AG09309 (cell line): ENCODE data around the gene TLE1.

Experiments used
- DNase-seq: peaks from one replicate; pipeline ENCODE4 v3.0.0-alpha.2; 2010; ENCODE audit warnings: low read depth
- H3K4me3 ChIP-seq: 2 replicates; pipeline ENCODE4 v1.5.1; 2011; ENCODE audit warnings: mild to moderate bottlenecking, low read depth, low read length, moderate library complexity; ENCODE audit not compliant: control insufficient read depth
- TF ChIP-seq, protein P1 (sequence below): IDR thresholded peaks from 2 replicates; pipeline ENCODE4 v1.5.1; 2011; ENCODE audit warnings: mild to moderate bottlenecking, low read depth, low read length, inconsistent platforms; ENCODE audit not compliant: insufficient read depth, control insufficient read depth; ENCODE audit errors: missing control alignments

TLE1 gene

GRCh38 chr9:81579381-81579780 is 110.0 kb downstream of the TLE1 start:
- TF ChIP-seq, protein P1, sequence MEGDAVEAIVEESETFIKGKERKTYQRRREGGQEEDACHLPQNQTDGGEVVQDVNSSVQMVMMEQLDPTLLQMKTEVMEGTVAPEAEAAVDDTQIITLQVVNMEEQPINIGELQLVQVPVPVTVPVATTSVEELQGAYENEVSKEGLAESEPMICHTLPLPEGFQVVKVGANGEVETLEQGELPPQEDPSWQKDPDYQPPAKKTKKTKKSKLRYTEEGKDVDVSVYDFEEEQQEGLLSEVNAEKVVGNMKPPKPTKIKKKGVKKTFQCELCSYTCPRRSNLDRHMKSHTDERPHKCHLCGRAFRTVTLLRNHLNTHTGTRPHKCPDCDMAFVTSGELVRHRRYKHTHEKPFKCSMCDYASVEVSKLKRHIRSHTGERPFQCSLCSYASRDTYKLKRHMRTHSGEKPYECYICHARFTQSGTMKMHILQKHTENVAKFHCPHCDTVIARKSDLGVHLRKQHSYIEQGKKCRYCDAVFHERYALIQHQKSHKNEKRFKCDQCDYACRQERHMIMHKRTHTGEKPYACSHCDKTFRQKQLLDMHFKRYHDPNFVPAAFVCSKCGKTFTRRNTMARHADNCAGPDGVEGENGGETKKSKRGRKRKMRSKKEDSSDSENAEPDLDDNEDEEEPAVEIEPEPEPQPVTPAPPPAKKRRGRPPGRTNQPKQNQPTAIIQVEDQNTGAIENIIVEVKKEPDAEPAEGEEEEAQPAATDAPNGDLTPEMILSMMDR: no peak
- DNase-seq: no peak
- H3K4me3 ChIP-seq: no peak overlapping the region

- TF ChIP-seq, protein P1: no peak
- DNase-seq: peak; percentile 43
- H3K4me3 ChIP-seq: no peak overlapping the region
Measured at GRCh38 chr9:81578606-81579005, 110.7 kb downstream of the TLE1 start.

- no peak overlapping the region for H3K4me3 ChIP-seq
- TF ChIP-seq, protein P1: no peak
- DNase-seq: no peak
Measured at GRCh38 chr9:81575956-81576355, 113.4 kb downstream of the TLE1 start.

- TF ChIP-seq, protein P1: no peak
- DNase-seq: peak; percentile 20
- H3K4me3 ChIP-seq: no peak overlapping the region
Measured at GRCh38 chr9:81574405-81574804, 114.9 kb downstream of the TLE1 start.

GRCh38 chr9:81573415-81574321 is 115.7 kb downstream of the TLE1 start:
- DNase-seq: no peak
- no peak overlapping the region for H3K4me3 ChIP-seq
- TF ChIP-seq, protein P1: no peak

DNA sequence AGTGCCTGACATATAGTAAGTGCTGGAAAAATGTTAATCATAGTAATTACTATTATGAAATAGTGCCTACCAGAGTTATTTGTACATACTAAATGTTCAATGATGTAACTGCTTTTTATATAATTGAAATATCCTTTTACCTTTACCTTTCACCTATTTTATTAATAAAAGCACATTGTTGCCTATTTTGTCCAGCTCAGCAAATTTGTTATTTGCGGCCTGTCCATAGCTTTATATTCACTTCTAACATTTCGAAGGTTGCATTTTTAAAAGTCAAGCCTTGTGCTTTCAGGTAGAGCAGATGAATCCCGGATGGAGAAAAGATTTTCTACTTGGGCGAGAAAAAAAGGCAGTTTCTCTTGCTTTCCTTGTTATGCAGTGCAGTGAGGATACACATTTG is 119.3 kb downstream of the TLE1 start:
- no peak overlapping the region for H3K4me3 ChIP-seq
- no peak for DNase-seq
- TF ChIP-seq, protein P1: no peak
